Hypothalamus (tissue), 51 donors: Measurements from ENCODE around the gene CD300LD.
"Not testable (repeated sequence)": the region's sequence is repeated elsewhere in the genome, so short reads cannot be mapped to it uniquely, and the experiment has no call there.

Experiments
- DNase-seq, 51 donors: peaks; one replicate each; lab custom pipeline; 2025; lab: John Stamatoyannopoulos, UW

CD300LD gene

DNA sequence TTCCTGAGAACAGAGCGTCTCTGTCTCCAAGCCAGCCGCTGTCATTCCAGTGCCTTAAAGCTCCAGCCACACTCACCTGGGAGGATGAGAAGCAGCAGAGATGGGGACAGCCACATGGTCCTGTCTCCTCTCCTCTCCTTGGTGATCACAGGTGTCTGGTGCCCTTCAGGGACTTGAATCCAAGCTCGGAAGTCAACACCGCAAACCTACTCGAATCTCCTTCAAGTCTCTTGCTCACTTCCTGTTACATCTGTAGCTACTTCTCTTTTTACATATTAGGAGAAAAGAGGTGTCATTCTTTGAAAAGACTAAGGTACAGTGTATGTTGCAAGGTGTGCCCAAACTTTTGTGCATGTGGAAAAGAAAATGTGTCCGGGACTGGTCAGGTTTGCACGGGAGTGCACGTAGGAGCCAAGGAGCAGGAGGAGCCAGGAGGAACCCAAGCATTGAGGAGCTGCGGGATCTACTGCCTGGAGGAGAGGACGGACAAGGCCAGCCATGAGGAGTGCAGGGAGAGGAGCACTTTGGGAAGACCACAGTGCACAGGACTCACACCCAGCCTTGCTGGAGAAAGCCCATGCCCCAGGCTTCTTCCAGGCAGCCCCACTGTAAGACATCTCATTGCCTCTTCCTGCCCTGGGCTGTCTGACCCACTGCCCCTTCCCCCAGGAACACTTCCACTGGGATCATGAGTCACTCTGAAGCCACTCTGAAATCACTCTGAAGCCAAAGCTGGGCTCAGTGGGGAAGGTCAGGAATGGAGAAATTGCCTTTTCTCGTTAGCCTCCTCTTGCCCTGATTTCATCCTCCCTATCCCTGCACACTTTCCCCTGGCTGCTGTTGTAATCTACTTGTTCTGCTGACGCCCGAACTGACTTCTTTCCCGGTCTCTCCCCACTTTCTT, at the start of gene CD300LD:
Gene CD300LD, minus strand, starts transcription at position 197 of the 904 bp plus-strand sequence. Its CDS starts 81 bp downstream, at position 116.
- DNase-seq: no peak

GRCh38 chr17:74641224-74641957, 49.3 kb upstream of the CD300LD start:
- no peak for DNase-seq

- DNase-seq: peak in 3 of 51 donors; percentile 6 to 12 (median 7)
Measured at GRCh38 chr17:74639704-74640151, 47.6 kb upstream of the CD300LD start.

DNA sequence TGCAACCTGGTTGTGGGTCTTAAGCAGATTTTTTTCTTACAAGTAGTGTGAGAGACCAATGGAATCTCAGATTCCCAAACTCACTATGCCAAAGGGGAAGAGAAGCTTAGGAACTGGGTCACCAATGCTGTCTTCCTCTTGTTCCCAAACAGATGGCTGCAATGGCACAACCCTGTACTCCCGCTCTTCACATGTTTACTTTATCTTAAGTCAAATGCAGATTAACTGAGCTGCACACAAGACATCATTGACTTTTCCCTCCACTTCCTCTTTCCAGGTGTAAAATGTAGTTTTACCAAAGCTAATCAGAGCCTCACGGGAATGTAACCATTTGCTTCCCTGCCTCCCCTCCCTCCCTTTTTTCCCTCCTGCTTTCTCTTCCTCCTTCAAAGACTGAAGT, 45.8 kb upstream of the CD300LD start:
- no peak for DNase-seq

DNA sequence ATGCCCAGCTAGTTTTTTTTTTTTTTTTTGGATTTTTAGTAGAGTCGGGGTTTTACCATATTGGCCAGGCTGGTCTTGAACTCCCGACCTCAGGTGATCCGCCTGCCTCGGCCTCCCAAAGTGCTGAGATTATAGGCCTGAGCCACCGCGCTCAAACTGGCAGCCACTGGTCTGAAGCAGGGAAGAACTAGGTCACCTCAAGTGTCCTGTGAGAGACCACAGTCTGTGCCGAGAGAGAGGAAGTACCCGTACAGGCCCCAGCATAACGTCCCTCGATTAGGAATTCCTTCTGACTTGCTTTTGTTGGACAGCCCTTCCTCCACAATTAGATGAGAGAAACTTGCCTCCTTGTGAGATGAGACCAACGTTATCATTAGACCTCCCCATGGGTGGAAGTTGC, 45.2 kb upstream of the CD300LD start:
- peak in 1 of 51 donors; percentile 5 for DNase-seq

DNA sequence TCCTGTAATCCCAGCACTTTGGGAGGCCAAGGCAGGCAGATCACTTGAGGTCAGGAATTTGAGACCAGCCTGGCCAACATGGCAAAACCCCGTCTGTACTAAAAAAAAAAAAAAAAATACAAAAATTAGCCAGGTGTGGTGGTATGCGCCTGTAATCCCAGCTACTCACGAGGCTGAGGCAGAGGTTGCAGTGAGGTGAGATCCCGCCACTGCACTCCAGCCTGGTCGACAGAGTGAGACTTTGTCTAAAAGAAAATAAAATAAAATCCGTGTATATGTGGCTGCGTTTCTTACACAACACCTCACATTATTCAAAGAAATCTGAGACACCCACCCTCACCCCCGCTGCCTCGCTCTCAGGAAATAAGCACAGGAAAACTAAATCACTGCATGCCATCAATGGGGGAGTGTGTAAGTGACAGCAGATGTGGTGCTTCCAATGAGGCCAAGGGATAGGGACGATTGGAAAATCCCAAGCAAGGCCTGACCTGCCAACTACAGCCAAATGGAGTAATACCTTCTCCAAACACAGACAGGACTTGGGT, 44.5 kb upstream of the CD300LD start:
- DNase-seq: not testable (repeated sequence)

- DNase-seq: no peak
Measured at GRCh38 chr17:74635418-74635817, 43.3 kb upstream of the CD300LD start.

- DNase-seq: no peak
Measured at GRCh38 chr17:74633326-74633725, 41.2 kb upstream of the CD300LD start.

DNA sequence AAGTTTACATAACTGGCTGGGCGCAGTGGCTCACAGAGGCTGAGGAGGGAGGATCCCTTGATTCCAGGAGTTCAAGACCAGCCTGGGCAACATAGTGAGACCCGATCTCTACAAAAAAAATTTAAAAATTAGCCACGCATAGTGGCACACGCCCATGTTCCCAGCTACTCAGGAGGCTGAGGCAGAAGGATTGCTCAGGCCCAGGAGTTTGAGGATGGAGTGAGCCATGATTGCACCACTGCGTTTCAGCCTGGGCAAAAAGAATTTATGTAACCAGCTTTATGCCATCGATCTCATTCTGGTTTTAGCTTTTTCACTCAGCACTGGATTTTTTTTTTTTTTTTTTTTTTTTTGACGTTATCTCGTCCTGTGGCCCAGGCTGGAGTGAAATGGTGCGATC, 40.5 kb upstream of the CD300LD start:
- no peak for DNase-seq

- DNase-seq: peak in 3 of 51 donors; percentile 8 to 16 (median 8)
Measured at GRCh38 chr17:74631468-74632450, 39.7 kb upstream of the CD300LD start.

DNA sequence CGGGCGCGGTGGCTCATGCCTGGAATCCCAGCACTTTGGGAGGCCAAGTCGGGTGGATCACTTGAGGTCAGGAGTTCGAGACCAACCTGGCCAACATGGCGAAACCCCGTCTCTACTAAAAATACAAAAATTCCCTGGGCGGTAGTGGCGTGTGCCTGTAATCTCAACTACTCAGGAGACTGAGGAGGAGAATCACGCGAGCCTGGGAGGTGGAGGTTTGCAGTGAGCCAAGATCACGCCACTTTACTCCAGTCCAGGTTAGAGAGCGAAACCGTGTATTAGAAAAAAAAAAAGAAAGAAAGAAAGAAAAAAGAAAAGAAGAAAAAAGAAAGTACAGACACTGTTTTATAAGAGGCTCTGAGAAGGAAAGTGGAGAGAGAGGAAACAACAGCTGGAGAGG, 38.2 kb upstream of the CD300LD start:
- not testable (repeated sequence) for DNase-seq

GRCh38 chr17:74625661-74626060, 33.6 kb upstream of the CD300LD start:
- DNase-seq: no peak

GRCh38 chr17:74624131-74624530, 32.0 kb upstream of the CD300LD start:
- DNase-seq: no peak

DNA sequence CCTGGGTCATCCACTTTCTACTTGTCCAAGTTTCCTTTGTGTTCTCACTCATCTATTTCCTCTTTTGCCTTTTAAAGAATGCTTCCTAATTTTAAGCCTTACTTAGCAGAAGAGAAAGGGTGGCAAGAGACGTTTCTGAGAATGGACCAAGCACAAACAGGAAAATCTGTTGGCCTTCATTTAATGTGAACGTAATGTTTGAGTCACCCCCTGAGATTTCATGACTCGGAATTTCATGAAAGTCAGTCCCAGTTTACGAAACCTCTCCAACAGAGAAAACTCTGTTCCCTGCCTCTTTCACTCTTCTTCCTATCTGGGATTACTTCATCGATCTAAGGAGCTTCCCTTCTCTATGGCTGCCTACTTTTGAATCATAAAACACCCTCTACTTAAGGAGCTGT, 31.6 kb upstream of the CD300LD start, which contains the start of gene CD300E:
Gene CD300E, minus strand, starts transcription at position 46 of the 401 bp plus-strand sequence. CDS start 117 bp downstream, outside the sequence.
- no peak for DNase-seq

- DNase-seq: no peak
Measured at GRCh38 chr17:74619077-74619673, 27.1 kb upstream of the CD300LD start.

DNA sequence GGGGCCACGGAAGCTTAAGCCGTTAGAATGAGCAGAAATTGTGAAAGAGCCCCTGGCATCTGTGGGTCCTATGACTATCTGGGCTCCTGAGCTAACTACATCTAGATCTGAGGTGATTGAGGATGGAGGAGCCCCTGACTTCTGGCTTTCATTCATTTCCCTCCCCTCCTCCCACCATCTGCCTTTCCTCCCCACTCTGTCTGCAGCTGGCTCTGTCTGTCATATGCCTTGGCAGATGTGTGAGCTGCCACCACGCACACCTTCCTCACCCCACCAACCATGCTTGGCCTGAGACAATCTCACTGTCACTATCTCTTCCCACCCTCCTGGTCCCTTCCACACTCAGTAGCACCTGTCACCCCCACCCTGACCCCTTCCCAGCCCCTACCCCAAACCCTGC, 26.4 kb upstream of the CD300LD start:
- DNase-seq: no peak

- DNase-seq: no peak
Measured at GRCh38 chr17:74616696-74617095, 24.6 kb upstream of the CD300LD start.

DNA sequence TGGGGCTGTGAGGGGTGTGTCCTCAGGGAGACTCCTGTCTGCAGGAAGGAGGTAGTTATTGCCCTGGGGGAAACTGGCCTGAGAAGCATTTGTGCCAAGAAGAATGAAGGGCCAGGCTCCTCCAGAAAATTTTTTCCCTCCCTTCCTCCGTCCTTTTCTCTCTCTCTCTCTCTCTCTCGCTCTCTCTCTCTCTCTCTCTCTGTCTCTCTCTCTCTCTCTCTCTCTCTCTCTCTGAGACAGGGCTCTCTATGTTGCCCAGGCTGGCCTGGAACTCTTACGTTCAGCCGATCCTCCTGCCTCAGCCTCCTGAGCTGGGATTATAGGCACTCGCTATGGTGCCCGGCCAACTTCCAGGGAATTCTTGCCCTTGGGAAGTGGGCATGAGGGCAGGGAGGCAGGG, 20.0 kb upstream of the CD300LD start:
- DNase-seq: no peak

DNA sequence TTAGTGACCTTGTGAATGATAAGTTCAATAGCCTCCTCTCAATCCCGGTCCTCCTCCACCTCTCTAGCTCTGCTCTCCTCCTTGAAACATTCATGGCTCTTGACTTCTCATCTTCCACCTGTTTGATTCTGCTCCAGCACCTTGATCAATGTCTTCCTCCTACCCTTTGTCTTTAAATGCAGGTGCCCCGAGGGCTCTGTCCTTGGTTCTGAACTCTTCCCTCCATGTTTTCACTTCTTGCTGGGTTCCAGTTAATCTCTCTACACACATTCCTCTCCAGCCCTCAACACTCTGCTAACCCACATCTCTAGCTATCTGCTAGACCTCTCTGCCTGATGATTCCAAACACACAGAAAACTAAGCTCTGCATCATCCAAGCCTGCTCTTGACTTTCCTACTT, 18.0 kb upstream of the CD300LD start:
- DNase-seq: no peak

DNA sequence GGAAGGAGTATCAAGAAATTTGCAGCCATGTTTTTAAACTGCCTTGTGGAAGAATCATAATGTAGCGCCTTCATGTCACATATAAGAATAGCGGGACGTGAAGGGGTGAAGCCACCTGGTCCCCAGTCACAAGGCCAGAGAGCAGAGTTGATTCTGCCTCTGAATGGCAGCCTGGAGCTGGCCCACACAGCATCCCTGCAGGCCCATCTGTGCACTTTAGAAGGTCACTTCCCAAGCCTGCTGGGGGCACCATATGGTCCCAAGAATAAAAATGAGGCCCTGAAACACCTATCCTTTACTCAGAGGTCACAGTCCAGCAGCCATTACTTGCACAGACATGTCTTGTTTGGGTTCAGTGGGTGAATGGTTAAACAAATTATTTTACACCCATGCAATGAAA, 16.4 kb upstream of the CD300LD start:
- no peak for DNase-seq
